GM12878 (cell line): ENCODE measurements around the gene OFD1.

Source experiments
- CEBPZ ChIP-seq: fragments of 150-350 bp; IDR thresholded peaks from 2 replicates; pipeline ENCODE4 v1.6.1; 2016; ENCODE audit warnings: low read depth, low read length
- CTCF ChIP-seq, 3 experiments: IDR thresholded peaks in 2 of 3; conservative IDR thresholded peaks in 1 of 3; 2 replicates each; pipeline ENCODE4 v1.5.1; 2011; ENCODE audit warnings: low read depth in 3 of 3, low read length in 3 of 3, mild to moderate bottlenecking in 3 of 3, control low read depth in 2 of 3, moderate library complexity in 2 of 3, inconsistent platforms in 1 of 3, mixed read lengths in 1 of 3; ENCODE audit not compliant: control insufficient read depth in 2 of 3, insufficient read depth in 1 of 3; ENCODE audit errors: extremely low read depth in 1 of 3
- IRF3 ChIP-seq: fragments of 450-650 bp; IDR thresholded peaks from 2 replicates; pipeline ENCODE4 v1.6.1; 2014; ENCODE audit warnings: mild to moderate bottlenecking
- POLR2A ChIP-seq: IDR thresholded peaks from 2 replicates; pipeline ENCODE4 v1.6.1; 2011; ENCODE audit warnings: low read depth, mild to moderate bottlenecking, low read length
- POLR2AphosphoS2 ChIP-seq: IDR thresholded peaks from 2 replicates; pipeline ENCODE4 v1.6.1; 2011; ENCODE audit warnings: low read depth, mild to moderate bottlenecking, low read length, improper control_type of control experiment, moderate library complexity
- RAD51 ChIP-seq: fragments of 450-650 bp; IDR thresholded peaks from 2 replicates; pipeline ENCODE4 v1.6.1; 2016; ENCODE audit warnings: moderate library complexity, mild to moderate bottlenecking, inconsistent platforms
- TAF1 ChIP-seq: IDR thresholded peaks from 2 replicates; pipeline ENCODE4 v1.6.1; 2011; ENCODE audit warnings: mild to moderate bottlenecking, low read depth, low read length, borderline replicate concordance
- USF1 ChIP-seq: IDR thresholded peaks from 2 replicates; pipeline ENCODE4 v1.6.1; 2011; ENCODE audit warnings: borderline replicate concordance, low read depth, mild to moderate bottlenecking, moderate library complexity, mixed read lengths, low read length; ENCODE audit not compliant: insufficient read depth; ENCODE audit errors: extremely low read length

- TF ChIP-seq USF1 (no peak), POLR2A (no peak), TAF1 (no peak), CTCF (IDR thresholded peaks at IDR 0.05 in 2 of 3, conservative IDR thresholded peaks at IDR 0.05 in 1 of 3; ENCODE audit: control insufficient read depth in 2 of 3, extremely low read depth in 1 of 3, insufficient read depth in 1 of 3, low read depth in 3 of 3, low read length in 3 of 3) (no peak), IRF3 (no peak), POLR2AphosphoS2 (no peak), CEBPZ (no peak), RAD51 (no peak)
Measured at GRCh38 chrX:13816176-13816575, 81.6 kb downstream of the OFD1 start.
